NCI-H2227 treated with DMSO at 0.1 percent for 48 hours (cell line): Measurements from ENCODE around the gene CD1D.
"Not testable (repeated sequence)": the region's sequence is repeated elsewhere in the genome, so short reads cannot be mapped to it uniquely, and the experiment has no call there.

Experiments
- DNase-seq: peaks from one replicate; lab custom pipeline; 2025; lab: John Stamatoyannopoulos, UW

CD1D gene

DNA sequence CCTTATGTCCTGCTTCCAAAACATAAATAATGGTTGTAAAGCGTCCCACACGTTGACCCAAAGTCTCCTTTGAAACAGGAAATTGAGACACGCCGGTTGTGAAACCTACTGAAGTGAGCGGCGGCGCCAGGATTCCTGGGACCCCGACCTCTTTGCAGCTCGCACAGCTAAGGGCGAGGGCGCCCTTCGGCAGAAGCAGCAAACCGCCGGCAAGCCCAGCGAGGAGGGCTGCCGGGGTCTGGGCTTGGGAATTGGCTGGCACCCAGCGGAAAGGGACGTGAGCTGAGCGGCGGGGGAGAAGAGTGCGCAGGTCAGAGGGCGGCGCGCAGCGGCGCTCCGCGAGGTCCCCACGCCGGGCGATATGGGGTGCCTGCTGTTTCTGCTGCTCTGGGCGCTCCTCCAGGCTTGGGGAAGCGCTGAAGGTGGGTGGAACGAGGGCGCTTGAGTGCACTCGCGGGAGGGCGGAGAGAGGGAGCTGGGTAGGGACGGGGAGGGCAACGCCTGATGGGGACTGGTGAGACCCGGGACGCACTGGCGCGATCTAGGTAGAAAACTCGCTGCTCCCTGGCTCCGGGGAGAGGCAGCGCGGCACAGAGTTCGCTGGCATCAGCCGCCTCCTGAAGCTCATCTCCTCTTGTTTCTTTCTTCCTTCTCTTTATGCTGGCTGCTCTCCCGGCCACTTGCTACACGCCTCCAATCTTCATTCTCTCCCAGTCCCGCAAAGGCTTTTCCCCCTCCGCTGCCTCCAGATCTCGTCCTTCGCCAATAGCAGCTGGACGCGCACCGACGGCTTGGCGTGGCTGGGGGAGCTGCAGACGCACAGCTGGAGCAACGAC, at the start of gene CD1D:
Gene CD1D (plus strand): TSS at position 155 of the 836 bp plus-strand sequence. CDS start 207 bp downstream, at position 362.
- DNase-seq, result no peak

DNA sequence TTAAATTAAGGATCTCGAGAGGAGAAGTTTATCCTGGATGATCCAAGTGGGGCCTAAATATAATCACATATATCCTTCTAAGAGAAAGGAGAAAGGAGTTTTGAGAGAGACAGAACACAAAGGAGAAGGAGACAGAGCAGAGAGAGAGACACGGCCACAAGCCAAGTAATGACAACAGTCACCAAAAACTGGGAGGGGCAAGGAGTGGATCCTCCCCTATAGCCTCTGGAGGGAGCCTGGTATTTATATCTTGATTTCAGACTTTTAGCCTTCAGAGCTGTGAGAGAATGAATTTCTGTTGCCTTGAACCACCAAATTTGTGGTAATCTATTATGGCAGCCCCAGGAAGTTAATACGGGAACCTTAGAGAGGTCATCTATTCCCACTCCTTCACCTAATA, 49.5 kb upstream of the CD1D start:
- no peak for DNase-seq

DNA sequence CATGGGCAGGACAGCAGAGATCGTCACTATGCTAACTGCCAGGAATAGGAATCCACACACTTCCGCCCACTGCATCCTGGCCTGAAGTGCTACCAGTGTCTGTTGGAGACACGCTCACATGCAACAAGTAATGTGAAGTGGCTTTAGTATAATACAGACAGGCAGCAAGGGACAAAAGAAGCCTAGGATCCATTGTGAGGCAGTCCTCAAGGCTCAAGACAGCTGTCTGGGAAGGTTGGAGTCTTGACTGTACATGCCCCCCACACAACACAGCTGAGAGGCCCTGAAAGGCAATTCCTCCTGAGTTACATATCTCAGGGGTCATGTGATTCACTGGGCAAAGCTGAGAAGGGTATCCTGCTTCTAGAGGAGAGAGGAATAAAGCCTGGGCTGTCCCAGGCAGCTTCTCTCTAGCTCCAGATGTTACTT, 39.9 kb upstream of the CD1D start:
- DNase-seq, result no peak

DNA sequence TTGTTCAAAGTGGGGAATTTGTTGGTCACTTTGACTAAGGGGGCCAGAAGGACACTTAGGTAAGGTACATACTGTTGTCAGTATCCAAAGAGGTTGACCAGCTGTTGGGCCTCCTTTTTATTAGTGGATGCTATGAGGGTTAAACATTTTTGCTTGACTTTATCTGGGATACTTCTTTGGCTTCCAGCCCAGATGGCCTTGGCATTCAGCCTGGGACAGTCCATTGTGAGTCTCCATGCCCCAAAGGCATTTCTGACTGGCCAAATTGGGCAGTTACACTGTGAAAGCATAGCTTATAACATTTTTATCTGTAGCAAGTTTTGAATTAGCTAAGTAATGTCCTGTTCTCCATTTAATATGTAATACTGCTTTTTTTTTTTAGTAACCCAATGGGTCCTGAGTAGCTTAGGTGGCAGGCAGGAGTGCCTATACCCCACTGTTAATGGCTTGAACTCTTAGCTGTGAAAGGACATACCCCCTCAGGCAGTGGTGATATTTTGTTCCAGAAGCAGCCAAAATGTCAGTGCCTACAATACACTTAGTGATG, 35.4 kb upstream of the CD1D start:
- DNase-seq, result no peak

DNA sequence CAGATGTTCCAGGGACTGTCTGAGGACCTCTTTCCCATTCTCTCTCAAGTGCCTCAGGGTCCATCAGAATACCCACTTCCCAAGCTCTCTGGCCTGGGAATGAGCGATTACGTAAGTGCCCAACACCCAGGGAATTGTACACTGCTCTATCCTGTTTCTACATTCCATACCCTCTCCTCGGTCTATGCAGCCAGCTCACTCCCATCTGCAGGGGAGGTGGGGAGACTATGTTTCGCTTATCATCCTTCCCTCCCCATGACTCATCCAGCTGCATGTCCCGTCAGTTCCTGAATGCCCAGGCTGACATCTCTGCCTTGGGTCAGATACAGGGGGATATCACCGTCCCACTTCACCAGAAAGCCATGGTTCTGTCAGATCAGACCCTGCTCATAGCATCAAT, 34.5 kb upstream of the CD1D start:
- no peak for DNase-seq

DNA sequence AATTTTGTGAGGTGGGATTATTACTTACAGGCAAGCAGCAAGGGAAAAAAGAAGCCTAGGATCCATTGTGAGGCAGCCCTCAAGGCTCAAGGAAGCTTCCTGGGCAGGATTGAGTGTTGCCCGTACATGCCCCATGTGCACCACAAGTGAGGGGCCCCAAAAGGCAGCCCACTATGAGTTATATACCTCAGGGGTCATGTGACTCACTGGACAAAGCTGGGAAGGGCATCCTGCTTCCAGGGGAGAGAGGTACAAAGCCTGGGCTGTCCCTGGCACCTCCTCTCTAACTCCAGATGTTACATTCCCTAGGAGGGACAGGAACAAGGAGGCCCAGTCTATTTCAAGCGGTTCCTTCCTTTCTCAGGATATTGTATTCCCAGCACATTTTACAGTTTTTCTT, 34.0 kb upstream of the CD1D start:
- DNase-seq, result no peak

DNA sequence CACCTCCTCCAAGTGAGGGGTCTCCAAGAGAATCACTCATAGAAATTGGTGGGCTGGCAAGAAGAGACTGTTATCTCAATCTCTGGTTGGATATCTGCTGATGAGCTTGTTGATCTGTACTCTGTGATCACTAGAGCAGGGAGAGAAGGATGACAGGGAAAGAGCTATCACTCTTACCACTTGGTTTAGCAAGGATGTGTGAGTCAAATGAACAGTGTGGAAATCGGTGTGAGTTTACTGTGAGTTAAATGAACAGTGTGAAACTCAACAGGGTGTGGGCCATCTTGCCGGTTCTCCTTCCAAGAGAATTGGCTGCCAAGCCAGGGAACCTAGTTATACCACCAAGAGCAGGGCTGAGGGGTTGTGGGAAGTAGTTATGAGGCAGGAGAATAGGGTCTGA, 33.3 kb upstream of the CD1D start:
- DNase-seq, result no peak

DNA sequence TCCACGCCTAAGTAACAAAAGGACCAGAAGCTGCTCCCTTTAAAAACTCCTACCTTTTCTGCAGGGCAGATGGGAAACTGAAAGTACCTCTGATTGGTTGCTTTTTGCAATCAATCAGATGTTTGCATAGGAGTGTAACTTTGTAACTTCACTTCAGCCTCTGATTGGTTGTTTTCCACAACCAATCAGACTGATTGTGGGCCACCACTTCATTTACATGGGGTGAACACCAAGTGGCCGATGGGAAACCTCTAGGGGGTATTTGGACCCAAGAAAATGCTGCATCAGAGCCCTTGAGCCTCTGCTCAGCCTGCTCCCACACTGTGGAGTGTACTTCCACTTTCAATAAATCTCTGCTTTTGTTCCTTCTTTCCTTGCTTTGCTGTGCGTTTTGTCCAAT, 32.8 kb upstream of the CD1D start:
- DNase-seq, result no peak

DNA sequence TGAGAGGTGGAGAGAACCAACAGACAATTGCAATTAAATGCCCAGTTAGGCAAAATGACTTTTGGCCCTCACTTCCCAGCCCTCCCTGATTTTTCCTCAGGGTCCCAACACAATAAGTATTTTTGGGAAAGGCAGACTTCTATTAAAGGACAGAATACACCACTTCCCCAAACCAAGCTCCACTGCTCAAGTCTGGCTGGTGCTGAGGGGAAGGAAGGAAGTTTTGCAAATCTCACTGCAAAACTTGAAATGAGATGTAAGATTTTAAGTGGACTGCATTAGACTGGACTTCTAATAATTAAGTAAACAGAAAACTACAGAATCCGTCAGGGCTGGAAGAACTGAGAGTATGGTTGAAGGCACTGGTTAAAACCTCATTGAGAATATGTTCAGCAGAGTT, 32.2 kb upstream of the CD1D start:
- DNase-seq, result no peak

DNA sequence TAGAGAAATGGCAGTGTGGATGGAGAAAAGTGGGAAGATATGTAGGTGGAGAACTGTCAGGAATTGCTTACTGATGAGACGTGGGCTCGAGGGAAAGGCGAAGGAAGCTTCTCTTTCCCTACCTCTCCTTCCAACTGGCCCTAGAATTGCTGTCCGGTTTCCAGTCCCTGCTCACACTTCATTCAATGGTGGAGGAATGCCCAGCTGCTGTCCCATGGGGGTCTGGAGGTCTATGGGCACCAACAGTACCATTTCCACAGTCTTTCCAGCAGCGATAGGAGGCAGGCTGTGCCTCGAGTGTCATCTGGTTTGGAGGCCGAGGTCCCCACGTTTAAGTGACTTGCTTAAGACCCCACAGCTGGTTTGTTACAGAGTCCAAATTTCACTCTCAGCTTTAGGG, 31.5 kb upstream of the CD1D start:
- no peak for DNase-seq

DNA sequence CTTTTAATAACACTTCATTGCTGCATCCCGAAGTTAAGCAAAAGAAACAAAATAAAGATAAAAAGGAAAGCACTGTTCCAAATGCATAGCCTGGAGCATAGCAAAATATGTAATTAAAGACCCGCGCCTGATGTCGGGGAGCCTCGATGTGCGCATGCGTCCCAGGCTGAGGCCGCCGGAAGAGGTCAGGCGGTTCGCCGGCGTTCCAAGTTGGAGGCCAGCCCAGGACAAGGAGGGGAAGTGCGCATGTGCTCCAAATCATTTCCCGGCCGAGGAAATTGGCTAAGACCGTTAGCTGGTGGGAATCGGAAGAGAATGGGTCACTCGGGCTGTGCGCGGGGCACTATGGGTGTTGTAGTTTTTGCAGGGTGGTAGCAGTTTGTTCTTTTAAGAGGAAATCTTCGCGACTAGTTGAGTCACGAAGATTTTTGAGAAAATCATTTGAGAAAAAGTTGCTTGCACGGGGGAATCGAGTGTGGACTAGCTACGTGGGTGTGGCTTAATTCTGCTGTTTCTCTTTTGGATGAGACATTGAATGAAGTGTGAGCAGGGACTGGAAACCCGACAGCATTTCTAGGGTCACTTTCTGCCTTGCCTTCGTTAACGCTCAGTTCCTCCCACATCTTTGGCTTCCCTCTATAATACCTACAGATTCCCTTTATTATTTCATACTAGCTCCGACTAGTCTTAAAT, 31.0 kb upstream of the CD1D start:
- DNase-seq, result peak; percentile 94

DNA sequence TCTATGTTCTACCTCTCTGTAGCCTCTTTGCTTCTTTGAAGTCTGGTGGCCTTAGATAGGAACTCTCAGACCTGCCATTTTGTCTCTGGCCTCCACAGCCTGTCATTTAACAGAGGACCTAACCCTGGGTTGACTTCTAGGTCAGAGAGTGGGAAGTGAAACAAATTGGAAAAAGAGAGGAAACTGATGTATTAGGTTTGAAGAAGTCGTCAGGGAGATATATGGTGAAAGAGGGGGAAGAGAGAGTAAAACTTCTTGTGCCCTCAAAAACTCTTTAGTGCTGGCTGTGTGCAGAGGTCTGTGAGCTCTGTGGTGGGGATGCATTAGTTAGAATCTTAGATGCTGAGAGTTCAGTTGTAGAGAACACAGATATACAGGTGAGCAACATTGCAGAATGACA, 30.2 kb upstream of the CD1D start:
- DNase-seq, result no peak

DNA sequence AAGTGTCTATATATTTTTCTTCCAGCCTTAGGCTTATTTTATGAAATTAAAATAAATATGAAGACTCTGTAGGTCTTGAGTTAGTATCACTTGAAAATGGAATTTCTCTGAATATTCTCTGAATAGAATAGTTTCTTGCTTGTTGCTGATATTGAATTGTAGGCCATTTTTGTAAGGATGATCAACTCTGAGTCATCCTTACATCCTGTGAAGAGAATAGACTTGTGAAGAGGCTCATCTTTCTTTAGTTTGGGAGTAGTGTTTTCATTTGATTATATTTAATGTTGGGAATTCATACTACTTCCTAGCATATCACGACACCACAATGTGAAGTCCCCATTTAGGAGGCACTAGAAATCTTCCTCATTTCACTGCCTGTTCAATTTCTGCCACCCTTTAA, 27.5 kb upstream of the CD1D start:
- no peak for DNase-seq

DNA sequence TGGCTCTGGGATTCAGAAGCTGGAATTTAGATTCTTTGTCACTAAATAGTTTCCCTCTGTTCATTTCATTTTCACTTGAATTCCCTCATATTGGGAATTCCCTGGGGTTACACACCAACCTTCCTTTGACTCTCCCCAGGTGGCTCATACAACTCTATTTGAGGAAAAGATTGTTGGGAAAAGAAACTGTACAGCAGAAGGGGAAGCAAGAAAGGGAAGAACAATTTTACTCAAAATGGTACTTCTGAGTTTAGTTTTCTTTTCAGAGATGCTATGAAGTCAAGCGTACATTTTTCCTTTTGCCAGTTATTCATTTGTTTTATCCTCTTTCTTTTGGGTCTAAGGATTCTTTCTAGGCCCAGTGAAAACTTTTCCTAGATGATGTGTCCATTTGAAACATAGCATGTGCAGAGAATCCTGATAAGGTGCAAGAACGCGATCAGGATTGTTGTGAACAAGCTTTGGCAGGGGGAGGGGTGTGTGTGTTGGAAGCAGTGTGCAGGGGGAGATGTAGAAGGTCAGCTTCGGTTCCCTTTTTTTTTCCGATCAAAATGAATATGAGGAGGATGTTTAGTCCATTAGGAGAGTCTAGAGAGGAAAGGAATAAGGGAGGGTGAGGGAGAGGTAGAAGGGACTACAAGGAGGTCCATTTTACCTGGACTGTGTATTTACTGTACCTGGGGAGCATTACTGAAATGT, 26.8 kb upstream of the CD1D start:
- DNase-seq, result no peak

DNA sequence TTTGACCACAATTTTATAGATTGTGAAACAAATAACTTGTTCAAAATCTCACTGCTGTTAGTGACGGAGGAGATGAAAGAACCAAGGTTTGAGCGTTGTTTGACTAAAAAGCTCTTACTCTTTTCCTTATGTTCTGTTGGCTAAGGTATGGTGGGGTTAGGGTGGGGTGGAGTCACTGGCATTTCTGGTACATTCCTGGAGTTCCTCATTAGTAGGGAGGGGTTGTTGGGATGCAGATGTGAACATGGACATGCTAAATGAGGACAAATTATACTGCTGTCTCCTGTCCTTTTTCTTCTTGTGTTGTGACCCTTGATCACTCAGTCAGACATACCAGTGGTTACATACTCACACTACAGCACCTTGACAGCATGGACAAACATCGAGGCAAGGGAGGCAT, 26.2 kb upstream of the CD1D start:
- DNase-seq, result no peak

DNA sequence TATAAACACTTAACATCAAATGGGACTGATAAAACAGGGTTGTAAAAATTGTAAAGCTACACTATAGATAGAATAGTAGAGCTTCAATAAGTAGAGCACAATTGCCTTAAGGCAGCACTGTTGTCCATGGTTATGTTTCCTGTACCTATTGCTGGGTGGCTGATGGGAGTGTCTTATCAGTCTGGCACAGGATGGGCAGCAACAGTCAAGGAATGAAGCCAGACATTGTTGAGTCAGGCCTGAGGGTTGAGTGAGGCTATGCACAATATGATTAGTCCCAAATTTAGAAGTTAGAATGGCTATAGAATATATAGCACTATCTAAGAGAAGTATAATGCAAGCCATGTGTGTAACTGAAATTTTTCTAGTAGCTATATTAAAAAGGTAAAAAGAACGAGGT, 25.0 kb upstream of the CD1D start:
- no peak for DNase-seq

DNA sequence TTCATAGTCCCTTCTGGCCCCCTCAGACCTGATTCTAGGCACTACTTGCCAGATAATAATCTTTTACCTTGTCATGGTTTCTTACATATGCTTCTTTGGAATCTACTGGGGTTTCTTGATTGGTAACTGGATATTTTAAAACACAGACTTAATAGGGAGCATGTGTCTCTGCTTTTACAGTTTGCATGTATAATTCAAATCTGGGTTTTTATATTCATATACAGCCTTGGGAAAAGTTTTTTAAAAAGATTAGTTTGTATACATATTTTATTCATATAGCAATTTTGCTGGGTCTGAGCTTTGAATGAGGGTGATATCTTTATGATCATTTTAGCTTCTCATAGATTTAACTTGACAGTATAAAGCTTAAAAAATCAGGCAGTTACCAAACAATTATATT, 21.1 kb upstream of the CD1D start:
- DNase-seq, result no peak

DNA sequence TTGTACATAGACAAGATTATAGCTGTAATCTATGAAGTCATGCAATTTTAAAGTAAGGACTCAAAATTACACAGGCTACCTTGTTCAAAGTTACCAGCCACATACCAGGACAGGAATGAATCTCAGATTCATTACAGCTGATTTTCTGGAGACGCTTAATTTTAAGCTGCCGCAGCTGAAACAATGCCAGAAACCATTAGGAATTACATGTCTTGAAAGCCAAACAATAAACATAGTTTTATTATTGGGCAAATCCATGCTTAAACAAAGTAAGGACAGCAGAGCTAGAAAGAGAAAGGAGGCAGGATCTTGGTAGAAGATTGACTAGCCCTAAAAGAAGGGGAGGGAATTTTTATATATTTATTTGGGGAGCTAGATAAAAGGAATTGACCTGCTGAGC, 19.2 kb upstream of the CD1D start:
- no peak for DNase-seq

DNA sequence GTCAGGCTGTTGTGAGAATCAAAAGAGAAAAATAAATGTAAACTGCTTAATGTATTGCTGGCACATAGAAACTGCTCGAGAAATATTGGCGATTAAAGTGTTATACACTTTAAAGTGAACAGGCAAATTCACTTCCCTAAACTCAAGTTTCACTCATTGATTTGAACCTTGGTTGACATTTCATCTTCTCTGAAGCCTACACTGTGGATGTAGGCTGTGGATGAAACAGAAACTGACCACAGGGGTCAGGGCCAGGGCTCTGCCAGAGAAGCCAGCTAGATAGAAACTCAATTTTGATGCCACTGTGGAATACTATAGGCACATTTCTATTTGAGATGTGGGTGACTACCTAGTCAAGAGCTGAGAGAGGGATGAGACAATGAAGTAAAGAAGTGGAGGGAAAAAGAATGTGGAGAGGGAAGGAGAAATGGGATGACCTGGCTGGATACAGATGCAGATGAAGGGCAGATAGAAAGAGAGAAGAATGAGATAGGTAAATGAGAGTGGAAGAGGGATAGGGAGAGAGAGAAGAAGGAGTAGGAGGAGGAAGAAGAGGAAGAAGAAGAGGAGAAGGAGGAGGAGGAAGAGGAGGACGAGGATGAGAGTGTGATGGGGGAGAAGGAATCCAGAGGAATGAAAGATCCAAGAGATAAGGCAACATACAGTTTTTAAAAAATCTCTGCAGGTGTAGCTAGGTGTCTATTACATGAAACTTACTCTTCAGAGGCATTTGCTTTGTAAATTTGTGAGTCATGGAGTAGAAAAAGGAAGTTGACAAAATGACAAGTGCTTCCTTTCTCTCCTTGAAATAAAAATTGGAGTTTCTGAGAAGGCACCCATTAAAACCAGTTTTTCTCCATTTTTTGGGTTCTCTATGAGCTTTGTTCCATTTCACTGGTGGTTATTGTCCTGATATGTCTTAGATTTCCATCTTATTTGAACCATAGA, 17.4 kb upstream of the CD1D start:
- no peak for DNase-seq

DNA sequence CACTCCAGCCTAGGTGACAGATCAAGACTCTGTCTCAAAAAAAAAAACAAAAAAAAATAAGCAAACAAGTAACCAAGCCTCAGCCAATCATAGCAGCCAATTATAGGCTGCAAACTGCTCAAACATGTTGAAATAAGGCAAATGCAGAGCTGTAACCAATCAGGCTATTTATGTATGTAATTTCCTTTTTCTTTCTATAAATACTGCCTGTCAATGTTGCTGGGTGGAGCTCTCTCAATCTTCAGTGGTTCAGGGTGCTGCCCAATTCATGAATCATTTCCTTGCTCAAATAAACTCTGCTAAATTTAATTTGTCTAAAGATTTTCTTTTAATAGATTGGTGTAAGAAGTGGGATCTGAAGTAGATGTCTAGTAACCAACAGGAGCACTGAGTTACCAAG, 11.6 kb upstream of the CD1D start:
- DNase-seq, result no peak

DNA sequence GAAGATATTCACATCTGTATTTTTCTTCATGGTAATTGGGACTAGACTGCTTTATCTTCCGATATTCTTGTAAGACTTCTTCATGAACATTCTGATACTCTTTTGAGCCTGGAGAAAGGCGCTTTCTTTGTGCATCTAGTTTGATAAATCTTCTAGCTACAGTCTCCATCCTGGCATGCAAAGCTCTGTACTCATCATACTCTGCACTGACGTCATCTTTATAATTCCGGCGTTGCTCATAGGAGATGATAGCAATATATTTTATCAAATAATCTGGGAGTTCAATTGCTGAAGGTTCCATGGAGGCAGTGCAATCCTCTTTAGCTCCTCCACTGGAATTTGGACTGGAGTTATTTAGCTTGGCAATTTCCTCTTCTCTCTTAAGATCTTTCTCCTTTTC, 4.8 kb upstream of the CD1D start:
- DNase-seq, result not testable (repeated sequence)

DNA sequence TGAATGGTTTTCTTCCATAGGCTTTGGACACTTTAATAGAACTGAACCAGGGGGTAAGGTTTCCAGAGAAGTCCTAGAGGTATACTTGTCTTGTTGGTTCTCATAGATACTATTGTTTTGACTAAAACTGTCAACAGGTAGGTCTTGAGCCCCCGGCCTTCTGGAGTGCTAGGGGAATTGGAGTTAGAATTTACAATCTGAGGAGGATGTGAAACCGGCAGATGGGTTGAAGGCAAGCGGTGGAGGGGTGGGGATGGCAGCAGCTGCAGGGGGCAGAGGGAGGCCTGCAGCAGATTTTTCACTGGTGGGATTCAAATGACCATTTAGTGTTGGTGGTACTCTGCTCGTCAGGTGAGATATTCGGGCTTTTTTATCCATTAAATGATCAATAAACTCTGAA, 4.3 kb upstream of the CD1D start:
- no peak for DNase-seq
